Measurements from ENCODE around the gene ABLIM3.

- TF ChIP-seq CTCF (IDR thresholded peaks at IDR 0.05) (no peak), POLR2AphosphoS5 (IDR thresholded peaks at IDR 0.05; ENCODE audit: low read depth, low read length) (no peak), SIN3A (IDR thresholded peaks at IDR 0.05; ENCODE audit: borderline replicate concordance, insufficient read depth, low read depth, low read length) (no peak), REST (IDR thresholded peaks at IDR 0.05; ENCODE audit: insufficient read depth in 1 of 2, low read depth in 2 of 2, low read length in 1 of 2) (no peak)
Observed at GRCh38 chr5:149132474-149132873, 8.8 kb upstream of the ABLIM3 start.

All from Panc1 (cell line).